Measurements from ENCODE around the gene FAT3. TPM values are rescaled to one million over a fixed set of nuclear protein-coding genes. Genes with fewer than 3 reads are reported as not detected.

FAT3 gene
- total RNA-seq, 2 donors from 2014 or later: 9.6 to 14.4 TPM

- WGBS: under 1% methylated on average over 65 of the region's 65 CpGs
- Histone ChIP-seq H3K4me3 (peak overlapping the region; percentile 33 to 35), H3K36me3 (no peaks in the 10 kb centered on the region), H3K27ac (peak overlapping the region in 1 of 2 donors; percentile 35), H3K27me3 (replicated peaks; ENCODE audit: insufficient read depth) (peaks cover 17% of the 10 kb centered on the region), H3K9me3 (no peaks in the 10 kb centered on the region), H3K4me1 (replicated peaks) (no peaks in the 10 kb centered on the region)
- no peak for DNase-seq (ENCODE audit: low spot score)
- intact Hi-C loops (cut with DNase I): loop anchor here (5.0 to 10.0 kb wide), 5 partner anchors 108 to 641 kb away; no protein-coding TSS in a partner anchor
- TF ChIP-seq CTCF (IDR thresholded peaks at IDR 0.05) (no peak), POLR2AphosphoS5 (IDR thresholded peaks at IDR 0.05) (no peak), POLR2A (IDR thresholded peaks at IDR 0.05) (no peak)
Measured at GRCh38 chr11:92226331-92227229, 2.0 kb downstream of the FAT3 start.

GRCh38 chr11:92227230-92227814, 2.7 kb downstream of the FAT3 start:
- H3K27me3 ChIP-seq (replicated peaks; ENCODE audit: insufficient read depth): peaks cover 17% of the 10 kb centered on the region
- intact Hi-C loops (cut with DNase I): loop anchor here (5.0 to 10.0 kb wide), 5 partner anchors 107 to 640 kb away; no protein-coding TSS in a partner anchor
- WGBS: 5% methylated on average over 13 of the region's 13 CpGs

GRCh38 chr11:92227959-92228935, 3.6 kb downstream of the FAT3 start:
- WGBS: 56% methylated on average over 6 of the region's 6 CpGs
- Histone ChIP-seq H3K27me3 (replicated peaks; ENCODE audit: insufficient read depth) (peaks cover 17% of the 10 kb centered on the region), H3K4me1 (replicated peaks) (no peaks in the 10 kb centered on the region), H3K27ac (no peak overlapping the region), H3K9me3 (no peaks in the 10 kb centered on the region), H3K4me3 (no peak overlapping the region), H3K36me3 (no peaks in the 10 kb centered on the region)
- TF ChIP-seq POLR2A (IDR thresholded peaks at IDR 0.05) (no peak), CTCF (IDR thresholded peaks at IDR 0.05) (no peak), POLR2AphosphoS5 (IDR thresholded peaks at IDR 0.05) (no peak)
- intact Hi-C loops (cut with DNase I): loop anchor here (5.0 to 10.0 kb wide), 5 partner anchors 107 to 639 kb away; no protein-coding TSS in a partner anchor
- DNase-seq (ENCODE audit: low spot score): no peak

More at GRCh38 chr11:92227230-92227814, 2.7 kb downstream of the FAT3 start:
- DNase-seq (ENCODE audit: low spot score): no peak
- H3K27ac ChIP-seq: peak overlapping the region in 1 of 2 donors; percentile 35
- peak overlapping the region; percentile 33 to 35 for H3K4me3 ChIP-seq
- no peaks in the 10 kb centered on the region for H3K4me1 ChIP-seq (replicated peaks)
- H3K36me3 ChIP-seq: no peaks in the 10 kb centered on the region
- TF ChIP-seq POLR2AphosphoS5 (IDR thresholded peaks at IDR 0.05): no peak
- no peak for TF ChIP-seq CTCF (IDR thresholded peaks at IDR 0.05)
- no peak for TF ChIP-seq POLR2A (IDR thresholded peaks at IDR 0.05)
- no peaks in the 10 kb centered on the region for H3K9me3 ChIP-seq

GRCh38 chr11:92236856-92237255, 12.2 kb downstream of the FAT3 start:
- WGBS: 76% methylated on average over 1 of the region's 1 CpG
- DNase-seq (ENCODE audit: low spot score): no peak
- no peak for TF ChIP-seq POLR2A (IDR thresholded peaks at IDR 0.05)
- TF ChIP-seq POLR2AphosphoS5 (IDR thresholded peaks at IDR 0.05): no peak
- Histone ChIP-seq H3K4me3 (no peak overlapping the region), H3K36me3 (no peaks in the 10 kb centered on the region), H3K4me1 (replicated peaks) (no peaks in the 10 kb centered on the region), H3K27ac (no peak overlapping the region), H3K27me3 (replicated peaks; ENCODE audit: insufficient read depth) (no peaks in the 10 kb centered on the region), H3K9me3 (no peaks in the 10 kb centered on the region)
- intact Hi-C loops (cut with DNase I): no loop called here

Measured in prostate gland (tissue), 2 donors.